Brain pericyte (primary cell): Measurements from ENCODE around the gene EXOSC5.

Source experiments
- DNase-seq: peaks from one replicate; pipeline ENCODE4 v3.0.0-alpha.2; 2012; ENCODE audit warnings: low read depth, low spot score

EXOSC5 gene

GRCh38 chr19:41369769-41370168 is 27.4 kb downstream of the EXOSC5 start:
- no peak for DNase-seq

- DNase-seq: no peak
Measured at GRCh38 chr19:41367848-41368301, 29.3 kb downstream of the EXOSC5 start.

GRCh38 chr19:41366089-41366488 is 31.1 kb downstream of the EXOSC5 start:
- DNase-seq: no peak

- no peak for DNase-seq
Measured at GRCh38 chr19:41364524-41365391, 32.4 kb downstream of the EXOSC5 start.

GRCh38 chr19:41363753-41364523 is 33.2 kb downstream of the EXOSC5 start, which contains the start of gene B9D2:
TSS of gene B9D2 (minus strand) at chr19:41364149. CDS start at chr19:41363519, 630 bp downstream.
- peak; percentile 94 for DNase-seq

- no peak for DNase-seq
Measured at GRCh38 chr19:41363371-41363752, 33.8 kb downstream of the EXOSC5 start.

- DNase-seq: no peak
Measured at GRCh38 chr19:41362143-41362847, 34.9 kb downstream of the EXOSC5 start.

GRCh38 chr19:41359741-41360140 is 37.4 kb downstream of the EXOSC5 start:
- no peak for DNase-seq

- DNase-seq: no peak
Measured at GRCh38 chr19:41357746-41358145, 39.4 kb downstream of the EXOSC5 start.

GRCh38 chr19:41356984-41357739 is 40.0 kb downstream of the EXOSC5 start:
- DNase-seq: no peak

- DNase-seq: no peak
Measured at GRCh38 chr19:41355802-41356201, 41.4 kb downstream of the EXOSC5 start.

- DNase-seq: no peak
Measured at GRCh38 chr19:41355035-41355434, 42.1 kb downstream of the EXOSC5 start.

- no peak for DNase-seq
Measured at GRCh38 chr19:41354343-41354953, 42.7 kb downstream of the EXOSC5 start.

GRCh38 chr19:41353466-41354342 is 43.5 kb downstream of the EXOSC5 start, which contains the start of gene TGFB1:
TSS of gene TGFB1 (minus strand) at chr19:41353922. CDS start at chr19:41353044, 878 bp downstream.
- DNase-seq: no peak

- DNase-seq: no peak
Measured at GRCh38 chr19:41352609-41353465, 44.3 kb downstream of the EXOSC5 start.

GRCh38 chr19:41352279-41352608 is 44.9 kb downstream of the EXOSC5 start:
- no peak for DNase-seq

GRCh38 chr19:41351339-41352245 is 45.6 kb downstream of the EXOSC5 start:
- DNase-seq: no peak
